ENCODE measurements around the gene LUZP1.

LUZP1 gene

GRCh38 chr1:23156940-23157339, 11.7 kb downstream of the LUZP1 start:
- no peak for DNase-seq

GRCh38 chr1:23152966-23153684, 15.5 kb downstream of the LUZP1 start:
- no peak for DNase-seq

GRCh38 chr1:23150742-23151141, 17.9 kb downstream of the LUZP1 start:
- no peak for DNase-seq

- DNase-seq, result no peak
Observed at GRCh38 chr1:23150125-23150524, 18.5 kb downstream of the LUZP1 start.

GRCh38 chr1:23149114-23149513, 19.5 kb downstream of the LUZP1 start:
- no peak for DNase-seq

- no peak for DNase-seq
Observed at GRCh38 chr1:23148084-23148483, 20.6 kb downstream of the LUZP1 start.

GRCh38 chr1:23140940-23141596, 27.6 kb downstream of the LUZP1 start:
- DNase-seq, result no peak

GRCh38 chr1:23135268-23135667, 33.4 kb downstream of the LUZP1 start:
- no peak for DNase-seq

- DNase-seq, result no peak
Observed at GRCh38 chr1:23134055-23134454, 34.6 kb downstream of the LUZP1 start.

GRCh38 chr1:23133587-23133986, 35.1 kb downstream of the LUZP1 start:
- DNase-seq, result no peak

GRCh38 chr1:23132033-23132432, 36.6 kb downstream of the LUZP1 start:
- no peak for DNase-seq

- no peak for DNase-seq
Observed at GRCh38 chr1:23129846-23130245, 38.8 kb downstream of the LUZP1 start.

GRCh38 chr1:23126801-23127200, 41.9 kb downstream of the LUZP1 start:
- no peak for DNase-seq

GRCh38 chr1:23126200-23126599, 42.5 kb downstream of the LUZP1 start:
- no peak for DNase-seq

- no peak for DNase-seq
Observed at GRCh38 chr1:23125489-23125888, 43.2 kb downstream of the LUZP1 start.

- no peak for DNase-seq
Observed at GRCh38 chr1:23124259-23125026, 44.2 kb downstream of the LUZP1 start.

GRCh38 chr1:23123528-23123927, 45.1 kb downstream of the LUZP1 start:
- no peak for DNase-seq

- no peak for DNase-seq
Observed at GRCh38 chr1:23122796-23123195, 45.9 kb downstream of the LUZP1 start.

- DNase-seq, result peak in 1 of 56 donors; percentile 12
Observed at GRCh38 chr1:23122023-23122748, 46.5 kb downstream of the LUZP1 start.

GRCh38 chr1:23120383-23120782, 48.3 kb downstream of the LUZP1 start:
- no peak for DNase-seq

GRCh38 chr1:23118957-23119792, 49.5 kb downstream of the LUZP1 start:
- DNase-seq, result no peak
